ENCODE measurements around the gene KLF2.

GRCh38 chr19:16361926-16362325 lies 37.3 kb downstream of the KLF2 start:
- TF ChIP-seq CTCF (conservative IDR thresholded peaks at IDR 0.05; ENCODE audit: low read depth, low read length) (no peak), EZH2phosphoT487 (IDR thresholded peaks at IDR 0.05; ENCODE audit: borderline replicate concordance, low read length) (no peak)

All from PC-3 (cell line).